Thymus (tissue), 2 donors: ENCODE results near the gene CKB. TPM values are rescaled to one million over a fixed set of nuclear protein-coding genes. Genes with fewer than 3 reads are reported as not detected.

Experiments used
- polyA plus RNA-seq: library from polyadenylated mRNA; stranded (reverse); fragments of 200-250 nt; gene quantifications from one replicate; pipeline ENCODE4 v1.2.3, GENCODE V29; 2013
- total RNA-seq: library from RNA; stranded (reverse); fragments of 120-200 nt; gene quantifications from one replicate; pipeline ENCODE4 v1.2.4, GENCODE V29; 2013
- donor health status: healthy.

The CKB gene
- total and polyA plus RNA-seq, 2 donors: 8.6 to 37.9 TPM

Other genes starting within 250 kb of the CKB start
- 89.5 TPM for gene EIF5, start 188.6 kb downstream of the CKB start, total RNA-seq
- 96.1 TPM for gene EIF5, start 188.6 kb downstream of the CKB start, polyA plus RNA-seq
- gene MARK3, start 137.4 kb downstream of the CKB start, total RNA-seq: 50.8 TPM
- gene MARK3, start 137.4 kb downstream of the CKB start, polyA plus RNA-seq: 91.6 TPM
- 5.8 TPM for gene TRMT61A, start 6.4 kb upstream of the CKB start, total RNA-seq
- 8.6 TPM for gene TRMT61A, start 6.4 kb upstream of the CKB start, polyA plus RNA-seq
- 17.0 TPM for gene BAG5, start 39.8 kb upstream of the CKB start, total RNA-seq
- gene BAG5, start 39.8 kb upstream of the CKB start, polyA plus RNA-seq: 12.5 TPM
- gene COA8, start 40.1 kb upstream of the CKB start, total RNA-seq: 22.3 TPM
- 39.2 TPM for gene COA8, start 40.1 kb upstream of the CKB start, polyA plus RNA-seq
- gene KLC1, start 106.4 kb upstream of the CKB start, total RNA-seq: 60.1 TPM
- gene KLC1, start 106.4 kb upstream of the CKB start, polyA plus RNA-seq: 121 TPM
- 15.9 TPM for gene XRCC3, start 192.6 kb upstream of the CKB start, total RNA-seq
- 4.4 TPM for gene XRCC3, start 192.6 kb upstream of the CKB start, polyA plus RNA-seq
- 27.8 TPM for gene ZFYVE21, start 193.0 kb upstream of the CKB start, total RNA-seq
- gene ZFYVE21, start 193.0 kb upstream of the CKB start, polyA plus RNA-seq: 38.9 TPM